ENCODE results near the gene TYMS.
A peak's percentile ranks its signal among the peaks of the same experiment; 100 is the strongest.

TYMS gene

DNA sequence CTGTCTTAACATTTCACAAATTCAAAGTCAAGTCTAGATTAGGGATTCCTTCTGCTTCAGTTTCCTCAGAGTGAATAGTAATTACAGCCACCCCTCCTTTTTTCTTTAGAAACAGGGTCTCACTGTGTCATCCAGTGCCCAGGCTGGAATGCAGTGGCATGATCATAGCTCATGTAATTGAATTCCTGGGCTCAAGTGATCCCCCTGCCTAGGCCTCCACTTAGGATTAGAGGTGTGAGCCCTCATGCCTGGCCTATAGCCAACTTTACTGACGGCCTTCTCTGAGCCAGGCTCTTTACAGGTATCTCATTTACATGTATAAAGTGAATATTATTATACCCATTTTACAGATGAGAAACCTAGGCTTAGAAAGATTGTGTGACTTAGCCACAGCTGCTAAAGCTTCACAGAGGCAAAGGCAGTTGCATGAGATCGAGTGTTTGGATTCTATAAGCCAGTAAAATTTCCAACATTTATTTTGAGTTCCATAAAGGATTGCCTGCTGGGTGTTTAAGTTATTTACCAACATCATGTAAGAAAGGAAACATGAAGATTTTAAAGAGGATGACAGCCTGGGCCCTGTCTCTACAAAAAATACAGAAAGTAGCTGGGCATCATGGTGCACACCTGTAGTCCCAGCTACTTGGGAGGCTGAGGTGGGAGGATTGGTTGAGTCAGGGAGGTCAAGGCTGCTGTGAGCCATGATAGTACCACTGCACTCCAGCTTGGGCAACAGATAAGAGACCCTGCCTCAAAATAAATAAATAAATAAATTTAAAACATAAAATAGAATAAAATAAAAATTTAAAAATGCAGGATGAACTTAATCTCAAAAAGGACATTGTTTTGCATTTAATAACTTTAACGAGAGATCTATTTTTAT lies 53.2 kb downstream of the TYMS start:
- DNase-seq (ENCODE audit: extremely low read depth in 1 of 2, low read depth in 1 of 2): no peak

DNA sequence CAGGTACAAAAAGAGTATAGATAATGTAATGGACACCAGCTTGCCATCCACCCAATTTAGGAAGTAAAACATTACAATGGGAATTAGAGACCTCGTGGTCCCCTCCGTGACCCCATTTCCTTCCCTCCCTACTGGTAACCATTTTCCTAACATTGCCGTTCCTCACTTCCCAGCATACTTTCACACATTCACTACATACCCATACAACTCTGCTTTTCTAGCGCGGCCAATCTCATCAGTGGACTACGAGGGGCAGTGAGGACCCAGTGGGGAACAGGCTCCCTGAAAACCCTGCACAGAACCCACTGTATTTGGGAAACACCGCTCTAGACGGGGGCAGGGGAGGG lies 53.8 kb downstream of the TYMS start:
- no peak for DNase-seq (ENCODE audit: extremely low read depth in 1 of 2, low read depth in 1 of 2)

DNA sequence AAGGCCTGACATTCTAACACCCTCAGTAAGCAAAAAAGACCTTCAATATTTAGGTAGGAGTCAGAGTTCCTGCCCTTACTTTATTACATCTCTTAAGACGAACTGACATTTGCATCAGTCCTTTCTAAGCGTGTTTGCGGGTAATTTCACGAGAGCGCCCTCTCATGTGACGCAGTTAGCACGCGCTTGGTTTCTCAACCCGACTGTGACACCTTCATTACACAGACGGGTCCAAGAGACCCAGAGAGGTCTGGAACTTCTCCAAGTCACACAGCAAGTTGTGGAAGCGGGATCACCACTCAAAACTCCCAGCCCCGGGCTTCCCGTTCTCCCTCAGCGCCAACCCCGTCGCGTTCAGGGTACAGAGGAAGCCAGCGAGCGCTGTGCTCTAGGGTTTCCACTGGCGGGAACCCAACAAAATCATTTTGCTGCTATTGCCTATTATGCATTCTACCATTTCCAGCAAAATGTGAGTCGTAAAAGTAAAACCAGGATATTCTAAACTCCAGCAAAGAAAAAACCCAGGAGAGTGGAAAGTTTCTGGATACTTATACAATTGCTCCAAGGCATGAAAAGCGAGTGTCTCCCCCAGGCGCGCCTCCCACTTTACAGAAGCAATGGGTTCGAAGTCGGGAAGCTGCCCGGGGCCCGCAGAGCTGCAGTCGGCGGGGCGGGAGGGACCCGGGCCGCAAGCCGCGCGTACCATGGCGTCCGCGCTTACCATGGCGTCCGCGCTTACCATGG lies 54.4 kb downstream of the TYMS start:
- peak; percentile 40 to 57 for DNase-seq (ENCODE audit: extremely low read depth in 1 of 2, low read depth in 1 of 2)

DNA sequence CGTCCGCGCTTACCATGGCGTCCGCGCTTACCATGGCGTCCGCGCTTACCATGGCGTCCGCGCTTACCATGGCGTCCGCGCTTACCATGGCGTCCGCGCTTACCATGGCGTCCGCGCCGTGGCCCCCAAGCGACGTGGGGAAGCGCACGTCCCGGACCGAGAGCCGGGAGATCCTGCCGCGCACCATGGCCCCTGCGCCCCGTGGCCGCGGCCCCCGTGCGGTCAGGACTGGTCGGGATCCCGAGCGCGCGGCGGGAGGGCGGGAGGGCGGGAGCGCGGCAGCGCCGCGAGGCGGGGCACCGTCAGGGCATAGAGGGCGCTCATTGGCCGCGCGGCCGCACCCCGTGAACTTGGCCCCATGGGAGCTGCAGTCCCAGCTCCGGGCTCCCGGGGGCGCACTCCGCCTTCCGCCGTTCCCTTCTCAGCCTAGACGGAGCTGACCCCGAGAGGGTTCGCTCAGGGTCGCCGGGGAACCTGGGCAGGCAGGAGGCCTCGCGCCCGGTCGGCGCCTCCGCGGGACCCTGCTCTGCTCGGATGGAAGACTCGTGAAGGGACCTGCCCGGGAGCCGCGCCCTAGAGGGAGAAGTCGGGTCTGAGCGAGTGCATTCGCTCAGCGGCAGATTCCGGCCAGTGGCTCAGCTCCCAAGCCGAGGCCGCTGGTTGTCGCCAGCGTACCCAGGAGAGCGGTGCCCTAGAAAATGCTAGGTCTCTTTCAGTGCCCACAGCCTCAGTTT lies 55.1 kb downstream of the TYMS start, which contains the start of gene ENOSF1:
ENOSF1 (minus strand) TSS at position 230 of the 734 bp plus-strand sequence; CDS start at position 187, 43 bp downstream.
- peak; percentile 75 to 84 for DNase-seq (ENCODE audit: extremely low read depth in 1 of 2, low read depth in 1 of 2)

DNA sequence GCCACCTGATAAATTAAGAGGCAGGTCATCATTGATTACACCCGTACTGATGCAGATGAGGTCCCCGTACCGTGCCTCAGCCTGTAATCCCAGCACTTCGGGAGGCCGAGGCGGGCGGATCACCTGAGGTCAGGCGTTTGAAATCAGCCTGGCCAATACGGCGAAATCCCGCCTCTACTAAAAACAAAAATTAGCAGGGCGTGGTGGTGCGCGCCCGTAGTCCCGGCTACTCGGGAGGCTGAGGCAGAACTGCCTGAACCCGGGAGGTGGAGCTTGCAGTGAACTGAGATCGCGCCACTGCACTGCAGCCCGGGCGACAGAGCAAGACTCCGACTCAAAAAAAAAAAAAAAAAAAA lies 55.7 kb downstream of the TYMS start:
- DNase-seq (ENCODE audit: extremely low read depth in 1 of 2, low read depth in 1 of 2): no peak

DNA sequence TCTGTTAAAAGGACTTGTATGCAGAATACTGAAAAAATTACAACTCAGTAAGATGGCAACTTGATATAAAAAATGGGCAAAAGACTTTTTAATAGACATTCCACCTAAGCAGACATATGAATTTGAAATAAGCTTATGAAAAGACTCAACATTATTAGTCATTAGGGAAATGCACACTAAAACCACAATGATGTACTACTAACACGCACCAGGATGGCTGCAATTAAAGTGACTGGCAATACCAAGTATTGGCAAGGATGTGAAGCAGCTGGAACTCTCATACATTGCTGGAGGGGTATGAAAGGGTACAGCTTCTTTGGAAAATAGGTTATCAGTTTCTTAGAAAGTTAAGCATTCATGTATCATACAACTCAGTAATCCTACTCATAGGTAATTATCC lies 58.2 kb downstream of the TYMS start:
- no peak for DNase-seq (ENCODE audit: extremely low read depth in 1 of 2, low read depth in 1 of 2)

DNA sequence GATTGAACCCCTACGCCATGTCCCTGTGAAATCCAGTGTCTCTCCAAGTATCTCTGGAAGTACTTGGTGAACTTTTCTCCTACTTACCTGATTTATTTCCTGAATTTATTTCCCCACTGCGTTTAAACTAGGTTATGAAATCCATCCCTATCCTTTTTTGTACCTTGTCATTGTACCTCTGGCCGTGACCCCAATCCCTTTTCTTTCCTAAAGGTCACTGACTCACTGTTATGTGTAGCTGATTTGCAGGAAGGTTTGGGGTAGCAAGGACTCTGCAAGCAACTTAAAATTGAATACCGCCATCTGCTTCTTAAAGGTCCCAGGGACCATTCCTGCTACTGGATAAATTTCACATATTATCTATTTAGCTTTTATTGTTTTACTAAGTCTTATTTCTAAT lies 59.5 kb downstream of the TYMS start:
- no peak for DNase-seq (ENCODE audit: extremely low read depth in 1 of 2, low read depth in 1 of 2)

All from stimulated activated CD8-positive, alpha-beta memory T cell treated with anti-CD3 and anti-CD28 coated beads, Interleukin-7, amount 100 ng/mL, for 48 hours (primary cell).